Effector CD8-positive, alpha-beta T cell (primary cell): ENCODE results near the gene ZNF22.
A peak's percentile ranks its signal among the peaks of the same experiment; 100 is the strongest.
"Not testable (repeated sequence)": the region's sequence is repeated elsewhere in the genome, so short reads cannot be mapped to it uniquely, and the experiment has no call there.

Experiments used
- DNase-seq: peaks from one replicate; lab custom pipeline; 2025; lab: John Stamatoyannopoulos, UW

Gene ZNF22

DNA sequence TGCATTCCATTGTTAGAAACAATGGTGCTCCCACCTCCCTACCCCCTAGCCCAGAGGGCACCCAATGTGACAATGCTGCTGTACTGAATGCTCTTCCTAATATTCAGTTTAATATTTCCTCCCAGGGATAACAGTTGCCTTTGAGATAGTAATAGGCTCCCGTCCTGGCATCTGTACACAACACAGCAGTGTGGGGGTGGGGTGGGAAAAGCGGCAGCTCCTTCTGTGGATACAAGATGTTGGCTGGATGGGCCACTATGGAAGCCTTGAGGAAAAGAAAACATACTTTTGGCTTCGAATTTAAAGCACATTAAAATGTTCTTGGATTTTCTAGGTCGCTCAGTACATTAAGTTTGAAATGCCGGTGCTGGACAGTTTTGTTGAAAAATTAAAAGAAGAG lies 9.2 kb upstream of the ZNF22 start:
- DNase-seq = no peak

DNA sequence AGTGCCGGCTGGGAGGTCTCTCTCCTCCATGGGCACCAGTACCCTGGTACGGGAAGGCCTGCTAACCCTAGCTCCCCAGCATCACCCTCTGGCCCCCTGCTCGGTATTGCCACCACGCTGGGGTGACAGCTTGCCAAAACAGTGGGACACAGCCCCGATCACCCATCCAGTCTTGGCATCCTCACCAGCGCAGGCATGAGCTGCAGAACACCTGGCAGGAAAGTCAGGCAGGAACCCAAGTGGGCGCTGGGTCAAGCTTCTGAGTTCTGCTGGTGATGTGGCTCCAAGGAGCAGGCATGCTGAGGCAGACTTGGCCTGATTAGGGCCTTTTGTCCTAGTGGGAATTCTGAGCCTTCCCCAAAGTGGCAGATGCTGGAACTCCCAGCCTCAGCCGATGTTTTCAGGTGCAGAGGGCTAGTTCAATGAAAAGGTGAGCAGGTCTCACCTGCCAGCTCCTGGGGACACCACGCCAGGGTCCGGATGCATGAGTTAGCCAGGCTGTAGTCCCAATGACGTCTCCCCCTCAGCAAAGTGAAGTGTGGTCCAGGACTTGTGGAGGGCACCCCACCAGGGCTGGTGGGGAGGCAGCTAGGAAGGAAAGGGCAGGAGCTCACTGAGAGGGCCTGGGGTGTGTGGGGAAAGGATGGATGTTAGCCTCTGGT lies 8.5 kb upstream of the ZNF22 start:
- DNase-seq = no peak

DNA sequence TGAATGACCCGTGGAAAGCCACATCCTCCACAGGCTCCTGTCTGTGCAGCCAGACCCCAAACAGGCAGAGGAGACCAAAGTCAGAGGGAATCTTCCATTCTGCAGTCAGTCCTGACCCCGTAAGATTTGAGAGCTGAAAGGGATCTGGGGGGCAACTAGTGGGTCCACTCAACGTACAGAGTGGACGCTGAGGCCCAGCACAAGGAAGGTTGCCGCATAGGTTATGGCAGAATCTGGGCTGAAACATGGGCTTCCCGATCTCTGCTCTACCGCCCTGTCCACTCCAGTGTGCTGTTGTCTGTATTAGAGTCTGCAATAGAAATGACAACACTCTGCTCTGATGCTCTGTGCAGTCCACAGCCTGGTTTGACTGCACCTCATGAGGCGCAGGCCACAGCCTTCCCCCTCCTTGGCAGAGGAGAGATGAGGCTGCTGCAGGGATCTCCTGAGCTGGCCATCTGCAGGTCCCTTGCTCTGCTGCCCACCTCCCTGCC lies 7.9 kb upstream of the ZNF22 start:
- DNase-seq = no peak

DNA sequence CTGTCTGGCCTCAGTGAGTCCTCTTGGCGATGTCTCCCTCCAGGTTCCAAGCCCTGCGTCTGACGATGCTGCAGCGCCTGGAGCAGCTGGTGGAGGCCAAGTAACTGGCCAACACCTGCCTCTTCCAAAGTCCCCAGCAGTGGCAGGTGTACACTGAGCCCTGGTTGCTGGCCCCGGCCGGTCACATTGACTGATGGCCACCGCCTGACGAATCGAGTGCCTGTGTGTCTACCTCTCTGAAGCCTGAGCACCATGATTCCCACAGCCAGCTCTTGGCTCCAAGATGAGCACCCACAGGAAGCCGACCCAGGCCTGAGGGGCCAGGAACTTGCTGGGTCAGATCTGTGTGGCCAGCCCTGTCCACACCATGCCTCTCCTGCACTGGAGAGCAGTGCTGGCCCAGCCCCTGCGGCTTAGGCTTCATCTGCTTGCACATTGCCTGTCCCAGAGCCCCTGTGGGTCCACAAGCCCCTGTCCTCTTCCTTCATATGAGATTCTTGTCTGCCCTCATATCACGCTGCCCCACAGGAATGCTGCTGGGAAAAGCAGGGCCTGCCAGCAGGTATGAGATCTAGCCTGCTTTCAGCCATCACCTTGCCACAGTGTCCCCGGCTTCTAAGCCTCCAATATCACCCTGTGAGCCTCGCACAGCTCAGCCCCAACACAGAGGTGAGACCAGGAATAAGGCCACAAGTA lies 7.3 kb upstream of the ZNF22 start:
- no peak for DNase-seq

DNA sequence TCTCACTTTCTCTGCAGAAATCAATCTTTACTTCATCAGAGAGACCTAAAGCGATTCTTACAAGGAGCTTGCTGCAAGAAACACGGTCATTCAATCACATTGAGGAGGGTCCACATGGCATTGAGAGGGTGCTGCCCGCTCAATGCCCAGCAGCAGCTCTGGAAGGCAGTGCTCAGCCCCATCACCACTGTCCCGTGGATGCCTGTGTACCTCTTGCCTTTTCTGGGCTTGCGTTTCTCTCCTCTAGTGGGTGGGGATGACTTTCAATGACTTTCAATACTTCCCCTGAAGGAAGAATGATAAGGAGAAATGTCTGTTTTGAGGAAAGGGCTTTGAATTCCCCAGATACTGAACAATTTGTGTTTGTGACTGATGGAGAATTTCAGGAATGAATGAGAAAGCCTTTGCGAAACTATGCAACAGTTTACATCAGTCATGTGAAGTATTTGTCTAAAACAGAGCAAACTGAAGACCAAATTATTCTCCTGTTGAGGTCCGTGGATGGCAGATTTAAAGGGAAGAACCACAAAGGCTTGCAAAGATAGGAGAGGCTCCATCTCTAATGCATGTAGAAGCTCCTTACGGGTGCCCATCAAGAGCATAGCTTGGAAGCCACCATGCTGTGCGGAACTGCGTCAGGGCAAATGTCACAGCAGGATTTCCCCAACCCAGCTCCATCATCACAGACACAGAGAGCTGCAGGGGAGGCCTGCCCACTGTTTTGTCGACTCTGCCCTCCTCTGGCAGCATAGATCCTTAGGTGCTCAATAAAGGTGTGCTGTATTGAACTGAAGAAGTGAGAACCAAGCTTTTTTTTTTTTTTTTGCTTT lies 6.6 kb upstream of the ZNF22 start:
- no peak for DNase-seq

DNA sequence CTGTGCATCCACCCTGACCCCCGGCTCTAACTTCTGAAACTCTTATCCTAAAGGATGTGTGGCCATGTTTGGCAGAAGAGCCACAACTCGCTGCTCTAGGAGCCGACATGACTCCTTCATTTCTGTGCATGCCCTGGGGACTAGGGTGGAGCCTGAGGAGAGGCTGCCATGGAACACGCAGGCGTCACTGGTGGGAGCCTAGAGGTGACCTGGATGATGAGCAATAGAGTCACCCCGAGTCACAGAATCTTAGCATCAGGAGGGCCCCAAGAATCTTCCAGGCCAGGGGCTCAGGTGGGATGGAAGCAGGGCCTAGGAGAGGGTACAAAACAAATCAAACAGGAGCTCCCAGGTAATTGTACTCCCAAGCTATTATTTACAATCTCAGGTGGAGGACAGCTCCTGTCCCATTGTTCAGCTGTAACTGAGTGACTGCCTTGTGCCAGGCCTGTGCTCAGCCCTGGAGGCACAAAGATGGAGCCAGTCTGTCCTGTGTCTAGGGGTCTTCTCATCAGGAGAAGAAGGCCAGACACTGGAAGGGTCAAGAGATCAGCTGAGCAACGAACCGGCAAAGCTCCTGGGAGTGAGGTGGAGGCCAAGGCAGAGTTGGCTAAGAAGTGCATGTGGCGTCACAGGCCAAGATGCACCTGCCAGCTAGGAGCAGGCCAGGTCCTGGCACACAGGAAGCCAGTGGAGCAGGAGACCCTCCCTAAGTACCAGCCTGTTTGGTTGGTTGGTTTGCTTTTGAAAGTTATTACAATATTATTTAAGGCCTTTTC lies 5.8 kb upstream of the ZNF22 start:
- no peak for DNase-seq

DNA sequence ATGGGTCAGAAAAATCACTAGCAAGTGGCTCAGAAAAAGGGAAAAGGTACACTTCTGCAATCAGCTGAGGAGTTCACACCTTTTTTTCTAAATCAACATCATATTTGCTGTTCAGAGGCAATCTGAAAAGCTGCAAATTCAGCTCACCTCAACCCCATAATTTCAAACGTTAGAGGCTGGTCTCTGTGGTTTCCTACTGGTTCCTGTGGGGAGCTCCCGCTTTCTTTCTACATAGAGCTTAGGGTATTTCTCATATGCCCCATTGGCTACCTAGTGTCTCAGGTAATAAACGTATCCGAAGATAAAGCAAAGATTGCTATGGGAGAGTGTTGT lies 5.2 kb upstream of the ZNF22 start:
- DNase-seq = no peak

DNA sequence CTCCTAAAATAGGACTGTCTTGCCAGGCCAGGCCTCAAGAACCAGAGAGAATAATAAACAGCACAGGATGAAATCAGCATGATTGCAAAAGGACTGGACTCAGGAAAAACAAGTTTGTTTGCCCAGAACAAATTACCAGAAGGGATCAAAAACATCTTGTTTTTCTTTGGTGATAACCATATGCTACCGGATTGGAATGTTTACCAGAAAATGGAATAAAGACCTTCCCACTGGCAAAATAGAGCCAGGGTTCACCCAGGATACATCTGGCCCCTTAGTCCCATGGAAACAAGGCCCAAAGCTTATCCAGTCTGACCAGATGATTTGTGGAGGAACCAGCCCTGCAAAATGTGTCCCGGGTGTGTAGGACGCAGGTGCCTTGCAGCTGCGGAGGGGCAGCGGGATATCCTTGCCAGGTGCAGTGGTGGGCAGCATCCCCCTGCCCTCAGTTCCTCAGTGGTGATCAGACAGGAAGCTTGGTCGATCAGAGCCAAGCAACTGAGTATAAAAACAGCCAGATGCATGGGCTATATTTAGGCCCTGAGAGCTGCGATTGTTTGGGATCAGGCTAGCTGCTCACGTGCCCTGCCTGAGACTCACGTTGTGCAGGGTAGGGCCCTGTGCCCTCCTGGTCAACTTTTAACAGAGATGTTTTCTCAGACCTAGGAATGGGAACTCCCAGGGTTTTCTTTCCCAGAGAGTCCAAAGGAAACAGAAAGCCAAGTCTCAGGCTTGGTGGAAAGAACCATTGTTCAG lies 4.6 kb upstream of the ZNF22 start:
- no peak for DNase-seq

DNA sequence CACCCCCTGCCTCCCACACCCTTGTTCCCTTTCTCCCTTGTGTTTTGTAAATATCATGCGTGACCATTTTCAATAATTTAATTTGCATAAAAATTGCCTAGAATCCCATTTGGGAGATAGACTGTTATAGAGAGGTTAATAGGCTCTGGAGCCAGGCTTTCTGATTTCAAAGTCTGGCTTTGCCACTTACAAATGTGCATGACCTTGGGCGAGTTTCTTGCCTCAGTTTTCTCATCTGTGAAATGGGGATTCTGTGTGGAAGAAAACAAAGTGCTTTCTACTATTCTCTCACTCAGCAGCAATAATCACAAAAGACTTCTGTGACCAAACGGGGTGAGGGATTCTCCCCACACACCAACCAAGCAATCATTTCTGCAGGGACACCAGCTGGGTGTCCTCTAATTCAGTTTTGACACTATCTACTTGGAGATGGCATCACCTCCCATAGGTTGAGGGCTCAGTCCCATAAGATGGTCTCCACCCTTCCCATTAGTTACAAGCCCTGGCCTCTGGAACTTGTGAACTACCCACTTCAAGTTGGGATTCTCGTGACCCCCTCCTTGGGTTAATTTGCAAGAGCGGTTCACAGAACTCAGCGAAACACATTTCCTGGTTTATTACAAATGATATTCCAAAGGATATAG lies 3.5 kb upstream of the ZNF22 start:
- DNase-seq = no peak

DNA sequence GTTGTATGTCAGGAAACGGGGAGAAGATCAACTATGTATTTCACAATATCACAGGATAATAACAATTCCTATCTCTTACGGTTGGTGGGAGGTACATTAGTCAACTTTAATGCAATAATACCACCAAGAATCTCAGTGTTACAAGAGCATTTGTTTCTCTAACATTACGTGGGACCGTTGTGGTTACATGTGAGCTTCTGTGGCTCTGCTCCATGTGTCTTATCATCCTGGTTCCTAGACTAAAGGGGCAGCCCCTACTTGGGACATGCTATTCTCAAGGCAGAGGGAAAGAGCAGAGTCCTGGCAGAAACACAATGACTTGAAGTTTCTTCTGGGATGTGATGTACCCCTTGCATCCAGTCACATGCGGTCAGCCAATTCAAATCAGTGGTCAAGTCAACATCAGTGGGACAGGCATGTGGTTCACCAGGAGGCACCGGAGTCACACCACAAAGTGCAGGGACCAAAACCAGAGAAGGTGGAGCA lies 2.5 kb upstream of the ZNF22 start:
- DNase-seq = no peak

DNA sequence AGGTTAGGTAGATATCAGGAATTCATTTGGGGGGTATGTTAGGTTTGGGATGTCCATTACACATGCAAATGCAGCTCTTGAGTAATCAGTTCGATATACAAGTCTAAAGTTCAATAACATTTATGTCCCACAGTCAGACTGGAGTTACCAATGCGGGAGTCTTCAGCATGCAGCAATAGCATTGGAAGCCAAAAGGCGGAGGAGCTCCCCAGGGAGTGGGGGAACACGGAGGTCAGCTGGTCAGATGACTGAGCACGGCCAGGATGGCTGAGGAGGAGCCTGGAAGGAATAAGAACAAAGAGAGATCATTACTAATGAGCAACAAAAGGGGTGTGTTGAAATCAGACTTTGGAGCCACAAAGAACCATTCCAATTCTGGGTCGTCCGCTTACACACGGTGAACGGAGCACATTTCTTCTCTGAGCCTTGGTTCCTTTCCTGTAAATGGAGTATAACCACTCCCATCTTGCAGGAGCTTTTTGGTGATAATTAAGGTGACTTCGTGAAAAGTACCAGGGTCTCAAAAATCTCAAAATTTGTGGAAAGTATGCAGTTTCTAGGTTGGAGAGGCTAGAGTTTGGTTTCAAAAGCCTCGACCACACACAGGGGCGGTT lies 478 bp upstream of the ZNF22 start:
- no peak for DNase-seq

DNA sequence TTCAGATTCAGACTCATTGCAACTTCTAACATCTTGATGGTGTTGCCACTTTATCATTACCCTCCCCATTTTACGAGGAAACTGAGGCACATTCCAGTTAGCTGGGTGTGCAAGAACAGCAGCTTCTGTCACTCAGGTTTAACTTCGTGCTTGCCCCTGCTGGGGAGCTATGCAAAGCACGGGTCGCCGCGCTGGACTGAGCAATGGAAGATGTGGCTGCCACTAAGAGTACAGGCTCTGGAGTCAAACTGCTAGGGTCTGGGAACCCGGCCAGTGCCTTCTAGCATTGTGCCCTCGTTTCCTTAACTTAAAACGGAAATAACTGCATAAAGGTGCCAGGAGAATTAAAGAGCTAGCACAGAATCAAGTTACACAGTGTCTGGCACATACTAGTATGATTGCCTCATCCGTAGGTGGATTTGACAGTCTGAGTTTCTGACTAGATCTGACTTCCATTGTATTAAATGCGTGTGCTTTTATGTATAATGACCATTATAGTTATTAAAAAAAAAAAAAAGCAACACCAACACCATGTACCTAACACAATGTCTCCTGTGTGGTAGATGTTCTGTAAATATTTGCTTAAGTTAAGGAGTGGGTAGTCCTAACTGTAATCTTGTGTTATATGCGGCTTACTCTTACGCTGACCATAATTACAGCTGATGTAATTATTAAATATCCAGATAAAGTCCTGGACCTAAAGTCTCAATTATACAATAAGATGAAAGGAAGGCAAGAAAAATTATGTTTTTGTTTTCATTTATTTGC lies 842 bp downstream of the ZNF22 start:
- DNase-seq = peak; percentile 9

DNA sequence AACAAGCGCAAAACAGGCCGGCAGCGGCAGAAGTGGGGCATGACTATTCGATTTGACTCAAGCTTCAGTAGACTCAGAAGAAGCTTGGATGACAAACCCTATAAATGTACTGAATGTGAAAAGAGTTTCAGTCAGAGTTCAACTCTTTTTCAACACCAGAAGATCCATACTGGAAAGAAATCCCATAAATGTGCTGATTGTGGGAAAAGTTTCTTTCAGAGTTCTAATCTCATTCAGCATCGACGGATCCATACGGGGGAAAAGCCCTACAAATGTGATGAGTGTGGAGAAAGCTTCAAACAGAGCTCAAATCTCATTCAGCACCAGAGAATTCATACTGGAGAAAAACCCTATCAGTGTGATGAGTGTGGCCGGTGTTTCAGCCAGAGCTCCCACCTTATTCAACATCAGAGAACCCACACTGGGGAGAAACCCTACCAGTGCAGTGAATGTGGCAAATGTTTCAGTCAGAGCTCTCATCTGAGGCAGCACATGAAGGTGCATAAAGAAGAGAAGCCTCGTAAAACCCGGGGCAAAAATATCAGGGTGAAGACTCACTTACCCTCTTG lies 2.8 kb downstream of the ZNF22 start:
- no peak for DNase-seq

DNA sequence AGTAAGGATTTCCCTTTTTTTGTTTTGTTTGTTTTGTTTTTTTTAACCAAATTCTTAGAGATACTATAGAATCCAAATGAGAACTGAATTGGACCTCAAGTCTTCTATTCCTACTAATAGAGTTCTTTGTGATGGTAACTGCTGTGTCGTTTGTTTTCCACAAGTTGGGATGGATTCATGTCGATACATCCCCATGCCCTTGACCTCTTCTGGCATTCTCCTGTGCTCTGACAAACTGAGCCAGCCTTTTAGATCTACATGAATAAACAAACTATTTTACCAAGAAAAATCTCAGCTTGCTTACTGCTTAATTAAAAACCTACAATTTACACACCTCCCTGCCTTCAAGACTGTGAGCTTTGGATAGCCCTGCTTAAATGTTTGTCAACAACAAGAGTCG lies 3.9 kb downstream of the ZNF22 start:
- DNase-seq = no peak

DNA sequence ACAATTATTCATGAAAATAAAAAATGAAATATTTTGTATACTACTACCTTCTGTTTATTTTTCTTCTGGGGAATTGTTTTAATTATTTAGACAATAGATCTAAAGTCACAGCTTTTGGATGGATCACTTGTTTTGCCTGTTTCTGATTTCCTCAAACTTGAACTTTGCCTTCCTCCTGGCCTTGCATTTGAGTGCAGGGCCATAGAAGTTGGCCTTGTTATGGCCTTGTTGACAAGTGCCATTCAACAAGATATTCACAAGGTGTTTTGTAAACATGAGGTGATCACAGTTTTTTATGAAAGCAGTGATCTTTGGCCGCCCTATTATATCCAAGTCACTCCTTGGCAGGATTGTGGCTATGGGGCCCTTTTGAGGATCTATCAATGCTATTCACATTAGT lies 4.6 kb downstream of the ZNF22 start:
- DNase-seq = no peak

DNA sequence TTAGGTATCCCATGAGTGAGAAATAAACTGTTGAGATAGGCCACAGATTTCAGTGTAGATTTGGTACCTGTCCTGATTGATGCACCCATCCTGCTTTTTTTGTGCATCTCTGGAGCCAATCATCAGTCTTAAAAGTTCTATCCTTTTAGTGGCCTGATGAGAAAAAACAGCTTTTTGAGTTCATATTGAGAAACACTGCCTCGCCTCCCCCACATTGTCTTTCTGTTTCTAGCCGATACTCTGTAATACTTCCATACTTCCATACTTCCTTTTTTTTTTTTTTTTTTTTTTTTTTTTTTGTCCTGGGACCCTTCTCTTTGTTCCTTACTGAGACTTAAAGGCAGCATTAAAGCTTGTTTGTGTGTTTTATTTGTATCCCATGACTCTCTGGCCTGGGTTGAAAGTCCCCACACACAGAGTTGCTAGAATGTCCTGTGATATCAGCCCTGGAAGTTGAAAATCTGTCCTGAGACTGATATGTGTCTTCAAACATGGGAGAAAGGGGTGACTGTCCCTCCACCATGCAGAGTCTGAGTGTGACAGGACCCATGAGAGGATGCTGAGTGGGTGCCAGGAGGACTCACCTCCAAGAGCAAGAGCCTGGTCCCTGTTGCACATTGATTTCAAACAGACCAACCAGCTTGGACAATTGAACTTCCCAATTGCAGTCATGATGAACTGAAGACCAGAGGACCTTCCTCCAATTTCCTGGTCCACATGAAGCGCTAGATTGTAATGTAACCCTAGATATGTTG lies 5.7 kb downstream of the ZNF22 start:
- no peak for DNase-seq

DNA sequence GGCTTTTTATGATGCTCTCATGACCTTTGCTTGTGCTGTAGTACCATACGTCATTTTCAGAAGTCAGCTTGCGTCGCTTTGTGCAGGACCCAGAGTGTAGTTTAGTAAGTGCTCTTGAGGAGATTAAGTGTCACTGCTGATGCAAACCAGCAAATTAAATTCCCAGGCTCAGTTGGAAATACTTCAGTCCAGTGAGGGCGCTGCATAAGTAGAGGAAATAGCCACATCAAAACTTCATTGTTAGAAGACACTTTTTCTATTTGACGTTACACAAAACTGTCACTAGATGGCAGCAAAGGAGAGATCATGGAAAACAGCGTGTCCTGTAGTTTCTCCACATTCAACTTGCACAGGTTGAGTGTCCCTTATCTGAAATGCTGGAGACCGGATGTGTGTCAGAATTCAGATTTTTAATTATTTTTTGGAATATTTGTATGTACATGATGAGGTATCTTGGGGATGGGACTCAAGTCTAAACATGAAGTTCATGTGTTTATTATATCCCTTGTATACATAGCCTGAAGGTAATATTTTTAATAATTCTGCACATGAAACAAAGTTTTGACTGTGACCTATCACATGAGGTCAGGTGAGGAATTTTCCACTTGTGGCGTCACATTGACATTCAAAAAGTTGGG lies 7.9 kb downstream of the ZNF22 start:
- DNase-seq = no peak

DNA sequence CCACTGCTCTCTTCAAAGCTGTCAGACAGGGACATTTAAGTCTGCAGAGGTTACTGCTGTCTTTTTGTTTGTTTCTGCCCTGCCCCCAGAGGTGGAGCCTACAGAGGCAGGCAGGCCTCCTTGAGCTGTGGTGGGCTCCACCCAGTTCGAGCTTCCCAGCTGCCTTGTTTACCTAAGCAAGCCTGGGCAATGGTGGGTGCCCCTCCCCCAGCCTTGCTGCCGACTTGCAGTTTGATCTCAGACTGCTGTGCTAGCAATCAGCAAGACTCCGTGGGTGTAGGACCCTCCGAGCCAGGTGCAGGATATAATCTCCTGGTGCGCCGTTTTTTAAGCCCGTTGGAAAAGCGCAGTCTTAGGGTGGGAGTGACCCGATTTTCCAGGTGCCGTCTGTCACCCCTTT lies 13.8 kb downstream of the ZNF22 start:
- DNase-seq = not testable (repeated sequence)
